Glutamatergic neuron (in vitro differentiated cells): ENCODE results near the gene EPB41. TPM values are rescaled to one million over a fixed set of nuclear protein-coding genes. Genes with fewer than 3 reads are reported as not detected.
"Not testable (repeated sequence)": the region's sequence is repeated elsewhere in the genome, so short reads cannot be mapped to it uniquely, and the experiment has no call there.

Experiments
- DNase-seq: peaks from one replicate; pipeline ENCODE4 v3.0.0; 2022
- H3K27ac Mint-ChIP-seq: one replicate; pipeline ENCODE4 v1.8.0; 2020; ENCODE audit warnings: mild to moderate bottlenecking, mixed read lengths, inconsistent platforms; ENCODE audit not compliant: unreplicated experiment
- H3K27me3 Mint-ChIP-seq: one replicate; pipeline ENCODE4 v1.8.0; 2020; ENCODE audit warnings: mild to moderate bottlenecking, moderate library complexity, mixed read lengths, inconsistent platforms; ENCODE audit not compliant: unreplicated experiment
- H3K36me3 Mint-ChIP-seq: one replicate; pipeline ENCODE4 v1.8.0; 2020; ENCODE audit warnings: mild to moderate bottlenecking, mixed read lengths, inconsistent platforms; ENCODE audit not compliant: unreplicated experiment
- H3K4me1 Mint-ChIP-seq: one replicate; pipeline ENCODE4 v1.8.0; 2020; ENCODE audit warnings: mild to moderate bottlenecking, low read depth, mixed read lengths, inconsistent platforms; ENCODE audit not compliant: unreplicated experiment
- H3K4me3 Mint-ChIP-seq: one replicate; pipeline ENCODE4 v1.8.0; 2020; ENCODE audit warnings: mild to moderate bottlenecking, mixed read lengths, inconsistent platforms; ENCODE audit not compliant: unreplicated experiment
- H3K9me3 Mint-ChIP-seq: one replicate; pipeline ENCODE4 v1.8.0; 2020; ENCODE audit warnings: mild to moderate bottlenecking, moderate library complexity, mixed read lengths, inconsistent platforms; ENCODE audit not compliant: unreplicated experiment
- total RNA-seq: library from RNA; stranded (reverse); fragmentation: NEBNext Ultra II Directional; extraction: Animal tissue kit (Norgen Biotek cat#: 25700); gene quantifications from one replicate; pipeline ENCODE4 v1.2.1, GENCODE V29; 2021; ENCODE audit not compliant: unreplicated experiment
- TF ChIP-seq, protein P1 (sequence below): fragments of 200-600 bp; sonication (generic); IDR thresholded peaks from one replicate; pipeline ENCODE4 v1.5.0; 2021; ENCODE audit not compliant: partially characterized antibody, unreplicated experiment

Gene EPB41
- total RNA-seq, 1 donor from 2014 or later, result 213 TPM

DNA sequence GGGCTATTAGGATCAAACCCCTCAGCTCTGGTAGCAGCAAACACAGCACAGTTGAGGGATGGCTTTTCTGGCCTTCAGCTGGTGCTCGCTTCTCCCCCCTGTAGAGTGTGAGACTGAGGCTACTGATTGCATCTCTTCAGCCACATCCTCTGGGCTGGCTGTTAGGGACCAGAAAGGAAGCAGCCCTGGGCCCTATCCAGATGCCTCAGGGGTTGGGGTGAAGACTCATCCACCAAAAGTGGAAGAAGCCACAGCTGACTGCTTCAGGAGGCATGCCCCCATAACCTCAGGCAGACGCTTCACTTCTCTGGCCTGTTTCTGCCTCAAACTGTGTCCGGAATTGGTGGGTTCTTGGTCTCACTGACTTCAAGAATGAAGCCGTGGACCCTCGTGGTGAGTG is 215.5 kb downstream of the EPB41 start:
- Mint-ChIP-seq H3K4me1 (peaks cover 2% of the 10 kb centered on the region), H3K4me3 (no peak overlapping the region), H3K36me3 (no peaks in the 10 kb centered on the region), H3K27ac (no peak overlapping the region), H3K9me3 (peaks cover 3% of the 10 kb centered on the region), H3K27me3 (peaks cover 2% of the 10 kb centered on the region)
- TF ChIP-seq, protein P1, sequence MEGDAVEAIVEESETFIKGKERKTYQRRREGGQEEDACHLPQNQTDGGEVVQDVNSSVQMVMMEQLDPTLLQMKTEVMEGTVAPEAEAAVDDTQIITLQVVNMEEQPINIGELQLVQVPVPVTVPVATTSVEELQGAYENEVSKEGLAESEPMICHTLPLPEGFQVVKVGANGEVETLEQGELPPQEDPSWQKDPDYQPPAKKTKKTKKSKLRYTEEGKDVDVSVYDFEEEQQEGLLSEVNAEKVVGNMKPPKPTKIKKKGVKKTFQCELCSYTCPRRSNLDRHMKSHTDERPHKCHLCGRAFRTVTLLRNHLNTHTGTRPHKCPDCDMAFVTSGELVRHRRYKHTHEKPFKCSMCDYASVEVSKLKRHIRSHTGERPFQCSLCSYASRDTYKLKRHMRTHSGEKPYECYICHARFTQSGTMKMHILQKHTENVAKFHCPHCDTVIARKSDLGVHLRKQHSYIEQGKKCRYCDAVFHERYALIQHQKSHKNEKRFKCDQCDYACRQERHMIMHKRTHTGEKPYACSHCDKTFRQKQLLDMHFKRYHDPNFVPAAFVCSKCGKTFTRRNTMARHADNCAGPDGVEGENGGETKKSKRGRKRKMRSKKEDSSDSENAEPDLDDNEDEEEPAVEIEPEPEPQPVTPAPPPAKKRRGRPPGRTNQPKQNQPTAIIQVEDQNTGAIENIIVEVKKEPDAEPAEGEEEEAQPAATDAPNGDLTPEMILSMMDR, result no peak
- DNase-seq, result no peak

DNA sequence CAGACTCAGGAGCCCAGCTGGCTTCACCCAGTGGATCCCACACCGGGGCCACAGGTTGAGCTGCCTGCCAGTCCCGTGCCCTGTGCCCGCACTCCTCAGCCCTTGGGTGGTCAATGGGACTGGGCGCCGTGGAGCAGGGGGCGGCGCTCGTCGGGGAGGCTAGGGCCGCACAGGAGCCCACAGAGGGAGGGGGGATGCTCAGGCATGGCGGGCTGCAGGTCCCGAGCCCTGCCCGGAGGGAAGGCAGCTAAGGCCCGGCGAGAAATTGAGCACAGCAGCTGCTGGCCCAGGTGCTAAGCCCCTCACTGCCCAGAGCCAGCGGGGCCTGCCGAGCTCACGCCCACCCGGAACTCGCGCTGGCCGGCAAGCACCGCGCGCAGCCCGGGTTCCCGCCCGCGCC is 216.7 kb downstream of the EPB41 start:
- H3K9me3 Mint-ChIP-seq, DNase-seq, H3K36me3 Mint-ChIP-seq, H3K4me3 Mint-ChIP-seq, H3K4me1 Mint-ChIP-seq, H3K27ac Mint-ChIP-seq, H3K27me3 Mint-ChIP-seq: not testable (repeated sequence)

DNA sequence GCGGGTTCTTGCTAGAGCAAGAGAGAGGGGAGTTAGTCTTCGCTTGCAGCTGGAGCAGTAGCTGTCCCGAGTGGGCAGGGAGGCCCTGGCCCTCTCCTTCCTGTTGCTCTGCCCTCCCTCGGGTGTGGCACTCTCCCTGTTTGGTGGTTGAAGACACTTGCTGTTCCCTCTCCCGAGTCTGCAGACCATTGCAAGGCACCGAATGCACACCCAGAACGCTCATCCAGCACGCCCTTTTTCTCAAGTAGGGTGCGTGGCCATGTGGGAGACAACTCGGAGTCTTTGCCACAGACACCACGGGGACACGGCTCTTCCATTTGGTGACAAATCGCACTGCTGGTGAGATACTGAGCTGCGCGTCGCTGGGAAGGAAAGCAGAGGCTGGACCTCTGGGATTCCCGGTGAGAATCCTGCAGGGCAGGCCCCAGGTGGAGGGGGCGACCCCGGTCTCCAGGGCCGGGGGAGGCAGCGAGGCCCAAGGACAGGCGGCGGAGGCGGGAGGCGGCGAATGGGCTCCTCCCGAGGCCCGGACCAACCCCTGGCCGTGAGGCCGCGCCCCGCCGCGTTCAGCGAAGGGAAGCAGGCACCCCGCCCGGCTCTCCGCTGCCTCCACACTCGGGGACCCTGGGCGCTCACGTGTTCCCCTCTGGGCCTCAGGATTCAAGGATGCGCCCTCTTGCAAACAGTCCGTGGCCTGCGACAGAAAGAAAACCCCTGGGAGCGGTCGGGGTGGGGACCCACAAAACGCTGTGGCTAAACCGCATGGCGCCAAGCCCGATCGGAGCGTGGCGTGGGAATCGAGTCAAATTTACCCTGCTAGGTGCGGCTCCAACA is 219.7 kb downstream of the EPB41 start:
- no peak for DNase-seq
- no peaks in the 10 kb centered on the region for H3K36me3 Mint-ChIP-seq
- peaks cover 4% of the 10 kb centered on the region for H3K27me3 Mint-ChIP-seq
- TF ChIP-seq, protein P1, result no peak
- no peak overlapping the region for H3K4me3 Mint-ChIP-seq
- H3K4me1 Mint-ChIP-seq, result peaks cover 2% of the 10 kb centered on the region
- no peak overlapping the region for H3K27ac Mint-ChIP-seq
- peaks cover 2% of the 10 kb centered on the region for H3K9me3 Mint-ChIP-seq

DNA sequence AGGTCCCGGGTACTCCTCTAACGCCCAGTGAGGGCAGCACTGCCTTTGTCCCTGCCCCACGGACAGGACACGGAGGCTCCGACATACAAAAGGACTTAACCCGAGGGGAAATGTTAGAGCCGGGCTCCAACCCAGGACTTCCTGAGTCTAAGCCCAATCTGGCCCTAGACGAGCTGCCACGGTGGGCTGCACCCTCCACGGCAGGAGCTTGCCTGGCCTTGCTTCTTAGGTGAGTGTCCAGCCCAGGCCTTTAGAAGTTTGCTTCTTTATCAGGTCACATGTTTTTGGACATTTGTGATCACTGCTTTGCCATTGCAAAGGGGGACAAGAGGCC is 220.3 kb downstream of the EPB41 start:
- H3K4me3 Mint-ChIP-seq, result no peak overlapping the region
- H3K9me3 Mint-ChIP-seq, result peaks cover 2% of the 10 kb centered on the region
- H3K27ac Mint-ChIP-seq, result no peak overlapping the region
- peaks cover 4% of the 10 kb centered on the region for H3K27me3 Mint-ChIP-seq
- no peak for DNase-seq
- TF ChIP-seq, protein P1, result no peak
- H3K4me1 Mint-ChIP-seq, result peaks cover 2% of the 10 kb centered on the region
- H3K36me3 Mint-ChIP-seq, result no peaks in the 10 kb centered on the region

DNA sequence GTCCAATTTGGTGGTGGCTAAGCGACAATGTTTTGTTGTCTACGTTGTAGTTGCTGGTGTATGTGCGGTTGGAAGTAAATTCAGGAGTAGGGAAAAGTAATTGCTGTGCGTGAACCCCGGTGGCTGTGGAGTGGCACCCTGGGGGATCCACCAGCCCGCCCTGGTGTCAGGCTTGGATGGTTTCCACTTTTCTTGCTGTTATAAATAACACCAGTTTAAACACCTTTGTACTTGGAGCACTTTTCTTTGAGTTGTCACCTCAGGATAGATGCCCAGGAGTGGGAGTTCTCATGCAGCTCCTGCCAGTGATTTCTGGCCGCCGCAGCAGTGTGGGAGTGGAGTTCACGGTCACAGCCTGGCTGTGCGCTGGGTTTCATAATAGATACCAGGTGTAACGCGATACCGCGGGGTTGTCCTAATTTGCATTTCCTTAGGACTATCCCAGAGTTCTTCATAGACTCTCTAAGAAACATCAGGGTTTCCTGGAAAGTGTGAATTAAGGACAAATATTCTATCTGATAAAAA is 222.1 kb downstream of the EPB41 start:
- peaks cover 2% of the 10 kb centered on the region for H3K4me1 Mint-ChIP-seq
- DNase-seq, result no peak
- H3K36me3 Mint-ChIP-seq, result no peaks in the 10 kb centered on the region
- no peak overlapping the region for H3K27ac Mint-ChIP-seq
- peaks cover 4% of the 10 kb centered on the region for H3K27me3 Mint-ChIP-seq
- H3K9me3 Mint-ChIP-seq, result no peaks in the 10 kb centered on the region
- H3K4me3 Mint-ChIP-seq, result no peak overlapping the region
- TF ChIP-seq, protein P1, result no peak
